Measurements from ENCODE around the gene DENND1C. TPM values are rescaled to one million over a fixed set of nuclear protein-coding genes. Genes with fewer than 3 reads are reported as not detected.

DENND1C gene
- total RNA-seq, 1 donor from 2014 or later = 8.7 TPM

- no peak for DNase-seq
- H3K4me3 ChIP-seq = no peak overlapping the region
- peaks cover 26% of the 10 kb centered on the region for H3K4me1 ChIP-seq
- ATAC-seq = no peak
- TF ChIP-seq CTCF (IDR thresholded peaks at IDR 0.05) = no peak
- no peak overlapping the region for H3K27ac ChIP-seq
- H3K36me3 ChIP-seq = no peaks in the 10 kb centered on the region
- no peaks in the 10 kb centered on the region for H3K9me3 ChIP-seq
- intact Hi-C loops (cut with DNase I) = no loop called here
- no peaks in the 10 kb centered on the region for H3K27me3 ChIP-seq
Observed at GRCh38 chr19:6527893-6528543, 46.4 kb upstream of the DENND1C start.

GRCh38 chr19:6524311-6524710, 42.7 kb upstream of the DENND1C start:
- no peak for DNase-seq
- no peaks in the 10 kb centered on the region for H3K9me3 ChIP-seq
- no peak overlapping the region for H3K27ac ChIP-seq
- TF ChIP-seq CTCF (IDR thresholded peaks at IDR 0.05) = no peak
- peaks cover 7% of the 10 kb centered on the region for H3K4me1 ChIP-seq
- ATAC-seq = no peak
- no peaks in the 10 kb centered on the region for H3K36me3 ChIP-seq
- intact Hi-C loops (cut with DNase I) = no loop called here
- H3K27me3 ChIP-seq = no peaks in the 10 kb centered on the region
- H3K4me3 ChIP-seq = no peak overlapping the region

- DNase-seq = no peak
- Histone ChIP-seq H3K36me3 (no peaks in the 10 kb centered on the region), H3K27me3 (no peaks in the 10 kb centered on the region), H3K4me1 (peaks cover 13% of the 10 kb centered on the region), H3K4me3 (no peak overlapping the region), H3K9me3 (no peaks in the 10 kb centered on the region), H3K27ac (no peak overlapping the region)
- no peak for ATAC-seq
- TF ChIP-seq CTCF (IDR thresholded peaks at IDR 0.05) = no peak
- intact Hi-C loops (cut with DNase I) = no loop called here
Observed at GRCh38 chr19:6522712-6523111, 41.1 kb upstream of the DENND1C start.

- TF ChIP-seq CTCF (IDR thresholded peaks at IDR 0.05) = no peak
- no peak for DNase-seq
Observed at GRCh38 chr19:6521718-6522646, 40.4 kb upstream of the DENND1C start.

GRCh38 chr19:6519289-6519688, 37.7 kb upstream of the DENND1C start:
- intact Hi-C loops (cut with DNase I) = no loop called here
- no peak overlapping the region for H3K27ac ChIP-seq
- ATAC-seq = no peak

More at GRCh38 chr19:6521718-6522646, 40.4 kb upstream of the DENND1C start:
- Histone ChIP-seq H3K27ac (no peak overlapping the region), H3K27me3 (no peaks in the 10 kb centered on the region), H3K9me3 (no peaks in the 10 kb centered on the region), H3K4me3 (no peak overlapping the region), H3K4me1 (peaks cover 14% of the 10 kb centered on the region), H3K36me3 (no peaks in the 10 kb centered on the region)
- peak; percentile 60 for ATAC-seq
- intact Hi-C loops (cut with DNase I) = no loop called here

More at GRCh38 chr19:6519289-6519688, 37.7 kb upstream of the DENND1C start:
- Histone ChIP-seq H3K4me3 (no peak overlapping the region), H3K36me3 (no peaks in the 10 kb centered on the region), H3K27me3 (no peaks in the 10 kb centered on the region), H3K9me3 (no peaks in the 10 kb centered on the region), H3K4me1 (peaks cover 14% of the 10 kb centered on the region)
- DNase-seq = no peak
- no peak for TF ChIP-seq CTCF (IDR thresholded peaks at IDR 0.05)
